GOT3 (cell line): Measurements from ENCODE around the gene SLC24A3.

Experiments
- DNase-seq: peaks from one replicate; lab custom pipeline; 2025; ENCODE audit warnings: mixed read lengths; lab: John Stamatoyannopoulos, UW

SLC24A3 gene

GRCh38 chr20:19463597-19463996 lies 251.2 kb downstream of the SLC24A3 start:
- no peak for DNase-seq

- no peak for DNase-seq
Measured at GRCh38 chr20:19465536-19465935, 253.1 kb downstream of the SLC24A3 start.

- DNase-seq, result no peak
Measured at GRCh38 chr20:19466206-19466928, 253.9 kb downstream of the SLC24A3 start.

GRCh38 chr20:19473216-19473921 lies 260.9 kb downstream of the SLC24A3 start:
- no peak for DNase-seq

DNA sequence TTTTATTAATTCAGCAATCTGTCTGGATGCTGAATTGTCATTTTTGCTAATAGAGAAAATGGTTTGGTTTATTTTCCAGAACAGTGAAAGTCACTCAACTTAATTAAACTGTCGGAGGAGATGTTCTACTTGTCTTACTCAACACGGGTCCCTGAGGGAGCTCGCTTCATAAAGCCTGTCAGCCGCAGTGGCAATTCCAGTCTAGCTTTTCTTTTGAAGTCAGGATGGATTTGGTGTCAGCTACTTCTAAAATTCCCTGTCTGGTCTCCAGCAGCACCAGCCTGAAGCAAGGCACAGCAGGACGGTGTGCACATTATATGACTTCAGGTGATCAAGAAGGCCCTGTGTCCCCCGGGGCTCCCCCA lies 261.5 kb downstream of the SLC24A3 start:
- DNase-seq, result no peak

DNA sequence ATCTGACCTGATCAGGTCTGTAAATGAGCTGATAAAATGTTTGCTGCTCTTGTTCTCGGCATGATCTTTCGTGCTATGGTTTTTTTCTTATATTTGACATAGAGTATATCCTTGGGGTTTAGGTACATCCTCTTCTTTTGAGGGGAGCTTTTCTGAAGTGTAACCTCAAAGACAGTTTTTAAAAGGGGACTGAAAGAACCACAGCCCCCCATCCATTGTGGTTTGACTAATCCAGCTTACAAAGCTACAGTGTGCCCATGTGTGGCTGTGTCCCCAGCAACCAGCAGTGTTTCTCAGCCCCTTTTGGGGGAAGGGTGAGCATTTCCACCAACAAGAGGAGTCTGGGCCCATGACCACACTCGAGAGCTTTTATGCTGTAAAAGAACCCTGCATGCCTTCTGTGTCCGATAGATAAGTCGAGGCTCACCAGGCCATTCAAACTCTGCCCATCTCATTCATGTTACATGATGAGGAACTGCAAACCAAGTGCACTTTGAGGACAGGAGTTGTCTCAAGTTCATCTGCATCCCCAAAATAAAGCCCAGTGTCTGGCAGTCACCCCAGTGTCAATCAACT lies 266.0 kb downstream of the SLC24A3 start:
- no peak for DNase-seq

- no peak for DNase-seq
Measured at GRCh38 chr20:19482726-19483125, 270.3 kb downstream of the SLC24A3 start.

GRCh38 chr20:19483309-19483708 lies 270.9 kb downstream of the SLC24A3 start:
- no peak for DNase-seq

GRCh38 chr20:19486446-19486845 lies 274.0 kb downstream of the SLC24A3 start:
- no peak for DNase-seq

- no peak for DNase-seq
Measured at GRCh38 chr20:19487420-19487819, 275.0 kb downstream of the SLC24A3 start.

DNA sequence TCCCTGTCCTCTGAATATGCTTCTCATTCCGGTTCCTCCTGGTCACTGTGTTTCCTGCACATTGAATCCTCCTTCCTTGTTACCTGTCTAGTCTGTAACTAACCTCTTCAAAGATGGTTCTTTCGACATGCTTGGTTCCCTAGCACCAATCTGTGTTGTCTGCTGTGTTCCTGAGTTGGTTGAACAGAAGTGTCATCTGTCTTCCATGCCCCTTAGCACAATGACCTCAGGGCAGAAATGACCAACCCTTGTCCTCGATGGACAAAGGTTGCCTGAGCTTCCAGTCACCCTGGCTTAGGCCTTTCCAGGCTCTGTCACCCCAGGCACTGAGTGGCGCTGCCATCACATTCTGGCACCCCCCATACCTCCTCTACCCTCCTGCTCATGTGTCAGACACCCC lies 278.8 kb downstream of the SLC24A3 start:
- DNase-seq, result no peak

DNA sequence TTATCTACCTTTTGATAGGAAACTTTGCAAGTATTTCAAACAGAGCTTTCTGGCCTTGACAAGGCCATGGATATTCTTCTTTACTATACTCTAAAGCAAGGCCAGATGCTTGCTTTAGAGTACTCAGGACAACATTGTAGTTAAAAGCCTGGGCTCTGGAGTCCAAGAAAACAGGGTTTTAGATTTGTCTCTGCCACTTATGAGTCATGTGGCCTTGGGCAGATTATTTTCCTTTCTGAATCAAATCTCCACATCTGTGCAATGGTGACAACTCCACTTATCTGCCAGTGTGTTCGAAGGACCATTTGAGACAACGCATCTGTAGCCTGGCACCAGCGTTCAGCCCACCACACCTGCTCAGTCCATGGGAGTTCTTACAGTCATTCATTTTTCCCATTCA lies 279.7 kb downstream of the SLC24A3 start:
- no peak for DNase-seq

DNA sequence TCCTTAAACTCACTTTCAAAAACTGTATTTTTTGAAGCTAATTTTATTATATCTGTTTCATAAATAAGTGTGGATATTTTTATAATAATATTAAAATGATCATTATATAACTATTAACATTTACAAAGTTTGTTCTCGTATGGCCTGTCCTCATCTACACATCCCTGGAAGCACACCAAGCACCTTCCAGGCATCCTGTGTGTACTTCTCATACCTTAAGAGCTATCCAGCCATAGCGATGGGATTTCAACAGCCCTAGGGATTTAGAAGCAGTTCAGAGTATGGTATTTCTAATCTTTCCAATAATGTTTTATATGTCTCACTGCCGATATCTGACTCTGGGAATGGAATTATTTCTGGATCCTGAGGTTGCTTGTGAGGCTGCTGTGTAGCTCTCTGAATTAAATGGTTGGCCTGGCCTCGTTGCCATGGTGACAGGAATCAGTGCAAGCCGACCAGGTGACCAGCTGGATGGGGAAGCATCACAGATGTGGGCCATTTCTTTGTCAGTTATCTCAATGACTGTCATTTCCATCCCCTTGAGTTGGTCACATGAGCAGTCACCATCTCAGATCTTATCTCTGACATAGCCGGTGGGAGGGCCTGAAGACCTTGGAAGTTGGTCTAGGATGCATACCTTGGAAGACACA lies 280.4 kb downstream of the SLC24A3 start:
- no peak for DNase-seq

DNA sequence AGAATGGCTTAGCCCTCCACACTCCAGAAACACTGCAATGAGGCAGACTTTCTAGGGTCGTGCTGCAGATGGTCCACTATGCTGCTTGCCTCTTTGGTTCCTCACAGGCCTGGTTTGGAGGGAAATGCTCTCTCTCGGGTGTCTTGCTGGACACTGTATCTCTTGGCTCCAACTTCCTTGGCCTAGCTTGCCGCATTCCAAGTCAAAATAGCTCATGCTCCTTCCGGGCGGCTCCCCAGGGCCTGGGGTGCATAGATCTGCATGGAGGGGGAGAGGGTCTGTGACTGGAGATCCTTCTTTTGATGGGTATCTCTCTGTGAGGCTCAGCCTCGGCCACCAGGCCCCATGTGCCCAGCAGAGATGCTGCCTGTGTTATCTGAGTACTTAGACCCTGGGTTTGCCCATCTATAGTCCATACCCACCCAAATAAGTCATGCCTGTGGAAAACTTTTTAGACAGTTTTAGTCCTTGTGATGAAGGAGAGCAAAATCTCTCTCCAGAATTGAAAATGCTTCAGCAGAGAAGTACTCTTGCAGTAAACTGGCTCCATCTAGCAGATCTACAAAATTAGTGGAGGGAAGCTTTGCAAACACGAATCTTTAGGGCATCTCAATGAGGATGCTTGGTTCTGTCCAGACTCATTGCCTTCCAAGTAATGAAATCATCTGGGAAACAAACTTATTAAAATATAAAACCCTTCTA lies 281.5 kb downstream of the SLC24A3 start:
- no peak for DNase-seq

DNA sequence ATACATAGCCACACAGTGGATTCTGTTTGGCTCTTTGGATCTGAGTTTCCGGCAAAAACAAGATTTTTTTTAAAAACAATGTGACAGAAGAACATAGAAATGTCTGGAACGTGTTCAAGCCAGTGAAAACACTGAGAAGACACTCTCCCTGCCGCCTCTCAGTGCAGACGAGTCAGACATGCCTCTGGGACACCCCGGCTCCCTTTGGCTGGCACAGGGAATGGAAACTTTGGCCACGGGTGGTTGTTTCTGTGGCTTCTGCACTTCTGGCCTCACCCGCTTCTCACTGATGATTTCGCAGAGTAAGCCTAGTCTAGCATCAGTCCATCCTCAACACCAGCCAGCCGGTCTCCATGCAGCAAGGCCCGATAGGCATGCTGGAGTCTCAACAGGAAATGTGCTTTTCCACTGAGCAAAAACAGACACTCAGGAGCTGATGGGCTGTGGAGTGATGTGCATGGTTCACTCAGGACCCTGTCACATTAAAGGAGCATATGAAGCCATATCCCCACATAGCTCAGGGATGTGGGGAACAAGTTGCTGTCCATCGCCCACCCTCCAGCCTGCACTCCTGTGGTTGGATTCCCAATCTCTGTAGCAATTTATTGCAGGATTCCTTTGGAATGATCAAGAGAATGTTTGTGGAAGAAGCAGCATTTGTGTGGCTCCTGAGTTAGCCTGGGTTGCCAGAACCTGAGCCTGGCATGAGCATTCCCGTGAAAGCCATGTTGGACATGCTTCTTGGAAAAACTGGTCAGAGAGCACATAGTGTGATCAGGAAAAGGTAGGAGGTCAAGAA lies 283.7 kb downstream of the SLC24A3 start:
- no peak for DNase-seq

DNA sequence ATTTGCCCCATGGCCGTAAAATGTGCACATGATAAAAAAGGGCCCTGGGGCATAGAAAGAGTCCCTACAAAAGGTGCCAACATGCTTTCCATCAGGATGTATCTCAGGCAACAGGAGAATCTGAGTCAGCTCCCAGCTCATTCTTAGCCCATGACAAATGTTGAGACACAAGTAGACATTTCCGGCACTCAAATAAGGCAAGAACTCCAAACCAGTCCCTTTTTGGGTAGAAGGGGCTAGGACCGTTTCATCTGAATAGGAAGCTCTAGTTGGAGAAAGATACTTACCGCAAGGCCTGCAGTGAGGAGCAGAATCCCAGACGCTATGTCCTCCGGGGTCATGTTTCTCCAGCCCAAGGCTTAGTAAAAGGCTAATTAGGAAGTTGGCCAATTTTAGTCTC lies 284.6 kb downstream of the SLC24A3 start:
- no peak for DNase-seq

DNA sequence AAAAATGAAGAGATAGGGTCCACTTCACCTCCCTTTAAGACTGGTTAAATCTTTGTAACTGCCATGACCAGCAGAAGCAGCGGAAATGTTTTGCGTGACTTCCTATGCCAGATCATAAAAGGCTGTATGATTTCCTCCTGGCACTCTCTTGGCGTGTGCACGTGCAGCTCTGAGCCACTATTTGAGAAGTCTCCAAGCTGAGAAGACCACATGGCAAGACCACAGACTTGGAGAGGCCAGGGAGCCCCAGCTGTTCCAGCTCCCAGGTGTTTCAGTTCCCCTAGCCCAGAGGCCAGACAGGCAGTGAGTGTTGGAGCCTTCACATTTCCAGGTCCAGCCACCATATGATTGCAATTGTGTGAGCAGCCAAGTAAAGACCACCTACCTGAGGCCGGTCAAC lies 286.3 kb downstream of the SLC24A3 start:
- no peak for DNase-seq

DNA sequence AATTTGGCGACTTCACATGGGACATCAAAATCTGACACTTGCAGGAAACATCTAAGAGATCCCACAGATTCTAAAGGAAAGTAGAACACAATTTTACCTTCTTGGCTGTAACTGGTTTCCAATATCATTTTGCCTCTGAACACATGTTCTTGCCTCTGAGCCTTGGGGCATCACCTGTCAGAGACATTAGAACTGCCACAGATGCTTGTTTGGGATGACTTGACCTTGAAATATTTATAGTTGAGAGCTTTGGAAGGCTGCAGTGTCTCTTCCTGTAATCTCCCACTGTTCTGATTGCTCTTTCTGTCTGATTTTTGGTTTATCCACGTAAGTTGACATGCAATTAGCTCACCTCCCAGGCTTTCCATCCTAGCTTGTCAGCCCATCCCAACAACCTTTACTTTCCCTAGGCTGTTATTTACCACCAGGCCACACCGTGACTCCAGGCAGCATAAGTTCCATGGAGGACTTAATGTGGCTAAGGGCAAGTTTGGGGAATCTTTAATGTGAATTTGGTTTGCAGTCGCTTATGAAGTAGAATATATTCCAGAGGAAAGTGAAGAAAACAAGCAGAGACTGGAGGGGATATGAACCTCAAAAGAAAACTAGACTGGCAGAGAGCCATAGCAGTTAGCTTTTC lies 289.2 kb downstream of the SLC24A3 start:
- no peak for DNase-seq

DNA sequence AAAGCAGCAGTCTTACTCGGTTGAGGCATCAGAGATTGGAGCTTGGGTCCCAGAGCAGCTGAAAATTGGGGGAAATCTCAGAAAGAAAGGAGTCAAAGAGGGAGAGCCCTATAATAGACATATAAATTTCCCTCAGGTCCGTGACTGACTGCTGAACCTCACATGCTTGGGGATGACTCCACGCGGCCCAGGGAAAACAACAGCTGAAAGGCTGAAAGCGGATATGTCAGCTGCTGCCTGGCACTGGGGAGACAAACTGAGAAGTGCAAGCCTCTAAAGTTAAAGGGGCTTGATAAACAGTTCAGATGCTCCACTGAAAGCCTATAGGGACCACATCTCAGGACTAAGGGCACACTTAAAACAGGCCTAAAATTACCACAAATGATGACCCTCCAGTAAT lies 289.7 kb downstream of the SLC24A3 start:
- DNase-seq, result no peak

GRCh38 chr20:19504251-19504650 lies 291.8 kb downstream of the SLC24A3 start:
- no peak for DNase-seq

DNA sequence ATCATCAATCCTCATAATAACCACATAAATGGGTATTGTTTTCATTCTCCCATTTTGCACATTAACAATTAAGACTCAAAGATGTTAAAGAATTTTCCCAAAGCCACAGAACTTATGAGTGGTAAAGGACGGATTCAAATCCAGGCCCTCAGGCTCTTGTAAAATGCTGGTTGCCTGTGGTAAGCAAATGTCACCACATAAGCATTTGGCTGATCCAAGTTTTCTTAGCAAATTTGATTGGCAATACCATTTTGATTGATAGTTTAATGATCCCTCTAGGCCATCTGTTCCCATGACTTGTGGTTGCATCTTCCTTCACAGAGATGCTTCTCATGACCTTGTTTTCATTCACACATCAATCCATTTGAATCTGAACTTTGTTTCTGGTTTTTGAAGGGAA lies 293.6 kb downstream of the SLC24A3 start:
- no peak for DNase-seq
